HepG2 (cell line): ENCODE results near the gene THRAP3. TPM values are rescaled to one million over a fixed set of nuclear protein-coding genes. Genes with fewer than 3 reads are reported as not detected.

Source experiments
- ATAC-seq: fragments of 200-7000 bp; cut with Tn5 transposase; 3 replicates; pipeline ENCODE4 v1.9.1; 2020; ENCODE audit warnings: mild to moderate bottlenecking, moderate library complexity
- BruUV-seq: library from RNA; stranded (reverse); fragments of 400-500 nt; replicated peaks from 2 replicates; lab custom pipeline; 2021; lab: Mats Ljungman, UMichigan
- CTCF ChIA-PET: fragments of 300-600 bp; formaldehyde crosslinking; extraction: SDS; loops from one replicate; lab custom pipeline; 2021; ENCODE audit warnings: low total read pairs, inconsistent platforms, low intra/inter-chr PET ratio; lab: Yijun Ruan, JAX
- POLR2A ChIA-PET: fragments of 350-600 bp; sonication (Branson Sonifier 250); formaldehyde crosslinking; loops from one replicate; lab custom pipeline; 2020; ENCODE audit warnings: antibody characterized with exemption, inconsistent platforms; lab: Yijun Ruan, JAX
- DNase-seq: peaks from one replicate; pipeline ENCODE4 v3.0.0-alpha.2; 2015; ENCODE audit warnings: low spot score
- FAIRE-seq: peaks from 3 replicates; lab custom pipeline; 2011; peaks lifted over from hg19 to GRCh38; lab: Jason Lieb, UNC
- H2AFZ ChIP-seq: one replicate; pipeline ENCODE4 v1.6.1; 2011; ENCODE audit warnings: low read length, inconsistent platforms
- H3K27ac ChIP-seq: fragments of 300-600 bp; 3 replicates; pipeline ENCODE4 v1.8.0; 2011; ENCODE audit warnings: mixed run types, mild to moderate bottlenecking, mixed read lengths, low read length, inconsistent platforms; ENCODE audit not compliant: insufficient read depth; ENCODE audit errors: extremely low read length
- H3K27me3 ChIP-seq, 2 experiments: fragments of 200-600 bp in 1 of 2; 2 replicates in 1 of 2; 3 replicates in 1 of 2; pipeline versions ENCODE4 v1.6.0 to v1.8.0; 2011; ENCODE audit warnings: low read length in 2 of 2, mild to moderate bottlenecking in 2 of 2, moderate library complexity in 2 of 2, inconsistent platforms in 1 of 2; ENCODE audit not compliant: insufficient read depth in 2 of 2, control insufficient read depth in 1 of 2
- H3K36me3 ChIP-seq, 2 experiments: fragments of 200-600 bp in 1 of 2; replicated peaks in 1 of 2; 2 replicates in 1 of 2; 3 replicates in 1 of 2; pipeline versions ENCODE4 v1.5.1 to v1.8.0; 2011; ENCODE audit warnings: low read length in 2 of 2, inconsistent platforms in 1 of 2; ENCODE audit not compliant: insufficient read depth in 2 of 2, control insufficient read depth in 1 of 2
- H3K4me1 ChIP-seq: 2 replicates; pipeline ENCODE4 v1.5.1; 2012; ENCODE audit warnings: low read length, inconsistent platforms; ENCODE audit not compliant: insufficient read depth
- H3K4me2 ChIP-seq: 2 replicates; pipeline ENCODE4 v1.6.0; 2011; ENCODE audit warnings: low read depth, low read length, inconsistent platforms
- H3K4me3 ChIP-seq, 3 experiments: fragments of 200-600 bp in 1 of 3; sonication (generic), shearing (Covaris generic) in 1 of 3; replicated peaks in 1 of 3; 2 replicates each; pipeline ENCODE4 v1.5.1; 2011 to 2016; ENCODE audit warnings: low read length in 3 of 3, inconsistent platforms in 2 of 3, low read depth in 2 of 3, mild to moderate bottlenecking in 2 of 3, control low read depth in 1 of 3, mixed read lengths in 1 of 3; ENCODE audit not compliant: insufficient read depth in 1 of 3
- H3K79me2 ChIP-seq: one replicate; pipeline ENCODE4 v1.6.1; 2011; ENCODE audit warnings: low read length, inconsistent platforms; ENCODE audit not compliant: insufficient read depth
- H3K9ac ChIP-seq: 2 replicates; pipeline ENCODE4 v1.6.0; 2011; ENCODE audit warnings: mild to moderate bottlenecking, low read depth, low read length, inconsistent platforms; ENCODE audit not compliant: insufficient read depth
- H3K9me3 ChIP-seq: 2 replicates; pipeline ENCODE4 v1.5.1; 2012; ENCODE audit warnings: mild to moderate bottlenecking, low read length
- H4K20me1 ChIP-seq: 2 replicates; pipeline ENCODE4 v1.6.0; 2011; ENCODE audit warnings: inconsistent platforms, mild to moderate bottlenecking, low read length, moderate library complexity; ENCODE audit not compliant: insufficient read depth
- ATF7-NPFF ChIP-seq: sonication (generic); formaldehyde crosslinking; IDR thresholded peaks from 2 replicates; pipeline ENCODE4 v1.8.1; 2023; ENCODE audit warnings: mild to moderate bottlenecking, low read depth, missing genetic modification reagents, moderate library complexity
- CCAR2 ChIP-seq: fragments of 200-400 bp; formaldehyde crosslinking; optimal IDR thresholded peaks from 2 replicates; pipeline ENCODE3; 2018; ENCODE audit warnings: low read depth, mild to moderate bottlenecking, low read length, moderate library complexity
- DR1 ChIP-seq: sonication (generic); formaldehyde crosslinking; IDR thresholded peaks from 2 replicates; pipeline ENCODE4 v1.8.0; 2021; ENCODE audit warnings: mild to moderate bottlenecking, missing genetic modification reagents, inconsistent platforms
- ISL2 ChIP-seq: sonication (generic); formaldehyde crosslinking; IDR thresholded peaks from 2 replicates; pipeline ENCODE4 v1.5.0; 2020; ENCODE audit warnings: missing genetic modification reagents
- MTF2 ChIP-seq: sonication (generic); formaldehyde crosslinking; IDR thresholded peaks from 2 replicates; pipeline ENCODE4 v1.5.0; 2020; ENCODE audit warnings: missing genetic modification reagents, borderline replicate concordance
- NKX3-1 ChIP-seq: sonication (generic); formaldehyde crosslinking; IDR thresholded peaks from 2 replicates; pipeline ENCODE4 v1.5.0; 2020; ENCODE audit warnings: missing genetic modification reagents
- SALL1 ChIP-seq: sonication (generic); formaldehyde crosslinking; IDR thresholded peaks from 2 replicates; pipeline ENCODE4 v1.8.0; 2022; ENCODE audit warnings: mild to moderate bottlenecking, missing genetic modification reagents
- SMYD3 ChIP-seq: sonication (generic); formaldehyde crosslinking; IDR thresholded peaks from 2 replicates; pipeline ENCODE4 v1.8.1; 2023; ENCODE audit warnings: mild to moderate bottlenecking, missing genetic modification reagents
- ZC3H13 ChIP-seq: sonication (generic); formaldehyde crosslinking; IDR thresholded peaks from 2 replicates; pipeline ENCODE4 v1.8.1; 2023; ENCODE audit warnings: mild to moderate bottlenecking, missing genetic modification reagents, moderate library complexity
- ZSCAN22 ChIP-seq: sonication (generic); formaldehyde crosslinking; IDR thresholded peaks from 2 replicates; pipeline ENCODE4 v1.4.0; 2020; ENCODE audit warnings: mild to moderate bottlenecking, missing genetic modification reagents
- WGBS: methylation state at CpG from one replicate; pipeline ENCODE4 v1.1.6; 2017; ENCODE audit warnings: low lambda C conversion rate; 5-methylcytosine and 5-hydroxymethylcytosine counted together
- in situ Hi-C: cut with HindIII; loops from 2 replicates; pipeline ENCODE4 v1.10.0; 2017; ENCODE audit warnings: low pct_unique_long_range_greater_than_20kb; ENCODE audit not compliant: extremely low pct_ligation_motif_present
- intact Hi-C: fragments of 100-400 bp; cut with micrococcal nuclease; formaldehyde crosslinking; loops from one replicate; pipeline ENCODE4 v1.10.0; 2022; ENCODE audit not compliant: unreplicated experiment
- polyA plus RNA-seq, 8 experiments: library from polyadenylated mRNA; depleted of rRNA in 3 of 8; stranded (reverse) in 7 of 8; unstranded in 1 of 8; fragments of >200 nt; fragmentation: Illumina TruSeq in 4 of 8; extraction: Trizol in 4 of 8; gene quantifications; 2 replicates each; pipeline versions ENCODE4 v1.2.1 to v1.2.3, GENCODE V29; 2011 to 2016; ENCODE audit warnings: low read depth in 4 of 8, missing spikeins in 1 of 8, mixed read lengths in 1 of 8; ENCODE audit not compliant: insufficient read depth in 1 of 8
- total RNA-seq, 5 experiments: library from RNA; depleted of rRNA; stranded (reverse); fragments of >200 nt; fragmentation: Illumina TruSeq; extraction: Trizol; gene quantifications; 2 replicates each; pipeline ENCODE4 v1.2.3, GENCODE V29; 2016; ENCODE audit warnings: low read depth in 1 of 5
- TF ChIP-seq, protein P1 (sequence below): IDR thresholded peaks from 2 replicates; pipeline ENCODE4 v1.6.1; 2018; ENCODE audit warnings: missing genetic modification reagents
- TF ChIP-seq, protein P2 (sequence below): sonication (generic); formaldehyde crosslinking; IDR thresholded peaks from 2 replicates; pipeline ENCODE4 v1.8.0; 2022; ENCODE audit warnings: missing genetic modification reagents, mild to moderate bottlenecking, inconsistent platforms, borderline replicate concordance
- TF ChIP-seq, protein P3 (sequence below): sonication (generic); formaldehyde crosslinking; IDR thresholded peaks from 2 replicates; pipeline ENCODE4 v1.5.1; 2020; ENCODE audit warnings: mild to moderate bottlenecking, missing genetic modification reagents, moderate library complexity
- TF ChIP-seq, protein P4 (sequence below): sonication (generic); formaldehyde crosslinking; IDR thresholded peaks from 2 replicates; pipeline ENCODE4 v1.4.0; 2020; ENCODE audit warnings: mild to moderate bottlenecking, missing genetic modification reagents

THRAP3 gene
- total and polyA plus RNA-seq, 2 of the 13 experiments (the other 11 are each of a cell fraction or from before 2014, with no cell fraction given), result 45.0 to 92.6 TPM

DNA sequence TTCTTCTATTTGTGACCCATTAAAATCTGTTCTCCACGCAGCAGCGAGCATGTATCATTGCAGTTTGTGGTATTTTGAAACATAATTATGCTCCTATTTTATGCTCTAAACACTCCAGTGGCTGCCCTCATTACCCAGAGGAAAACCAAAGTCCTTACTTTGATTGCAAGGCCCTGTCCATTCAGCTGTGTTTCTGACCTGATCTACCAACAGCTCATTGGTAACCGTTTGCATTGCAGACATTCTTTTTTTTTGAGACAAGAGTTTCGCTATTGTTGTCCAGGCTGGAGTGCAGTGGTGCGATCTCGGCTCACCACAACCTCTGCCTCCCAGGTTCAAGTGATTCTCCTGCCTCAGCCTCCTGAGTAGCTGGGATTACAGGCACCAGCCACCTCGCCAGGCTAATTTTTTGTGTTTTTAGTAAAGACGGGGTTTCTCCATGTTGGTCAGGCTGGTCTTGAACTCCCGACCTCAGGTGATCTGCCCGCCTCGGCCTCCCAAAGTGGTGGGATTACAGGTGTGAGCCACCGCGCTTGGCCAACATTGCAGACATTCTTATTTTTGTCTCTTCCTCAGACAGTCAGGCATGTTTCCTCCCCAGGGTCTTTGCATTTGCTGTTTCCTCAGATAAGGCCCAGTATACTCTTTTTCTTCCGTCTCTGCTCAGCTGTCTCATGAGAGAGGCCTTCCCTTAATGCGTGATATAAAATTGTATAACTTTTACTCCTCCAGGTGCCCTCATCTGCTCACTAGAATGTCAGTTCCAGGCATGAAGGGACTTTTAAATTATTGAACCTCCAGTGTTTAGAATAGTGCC, 32.5 kb downstream of the THRAP3 start:
- H3K4me2 ChIP-seq, result no peak overlapping the region
- H3K27me3 ChIP-seq, result no peaks in the 10 kb centered on the region
- ChIA-PET CTCF (no interaction called here), POLR2A (no interaction called here)
- intact Hi-C loops, result no loop called here
- no TSS peak for BruUV-seq
- H3K9me3 ChIP-seq, result no peaks in the 10 kb centered on the region
- peak overlapping the region; percentile 9 for H3K27ac ChIP-seq
- H3K36me3 ChIP-seq, result peaks cover 6 to 27% of the 10 kb centered on the region in 2 experiments; a peak in 4 of 5 replicates
- peaks cover 67% of the 10 kb centered on the region for H3K4me1 ChIP-seq
- 86% methylated on average over 15 of the region's 15 CpGs for WGBS
- no peak overlapping the region for H2AFZ ChIP-seq
- peaks cover 42% of the 10 kb centered on the region for H4K20me1 ChIP-seq
- peaks cover 88% of the 10 kb centered on the region for H3K79me2 ChIP-seq
- no peak overlapping the region for H3K9ac ChIP-seq
- in situ Hi-C loops, result no loop called here
- DNase-seq (no peak), ATAC-seq (peak; percentile 36; the same call in 1 of the 3 replicates), FAIRE-seq (no peak)
- no peak overlapping the region for H3K4me3 ChIP-seq
- TF ChIP-seq, protein P1, sequence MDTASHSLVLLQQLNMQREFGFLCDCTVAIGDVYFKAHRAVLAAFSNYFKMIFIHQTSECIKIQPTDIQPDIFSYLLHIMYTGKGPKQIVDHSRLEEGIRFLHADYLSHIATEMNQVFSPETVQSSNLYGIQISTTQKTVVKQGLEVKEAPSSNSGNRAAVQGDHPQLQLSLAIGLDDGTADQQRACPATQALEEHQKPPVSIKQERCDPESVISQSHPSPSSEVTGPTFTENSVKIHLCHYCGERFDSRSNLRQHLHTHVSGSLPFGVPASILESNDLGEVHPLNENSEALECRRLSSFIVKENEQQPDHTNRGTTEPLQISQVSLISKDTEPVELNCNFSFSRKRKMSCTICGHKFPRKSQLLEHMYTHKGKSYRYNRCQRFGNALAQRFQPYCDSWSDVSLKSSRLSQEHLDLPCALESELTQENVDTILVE (CRISPR knock-in tag), result no peak
- TF ChIP-seq, protein P2, sequence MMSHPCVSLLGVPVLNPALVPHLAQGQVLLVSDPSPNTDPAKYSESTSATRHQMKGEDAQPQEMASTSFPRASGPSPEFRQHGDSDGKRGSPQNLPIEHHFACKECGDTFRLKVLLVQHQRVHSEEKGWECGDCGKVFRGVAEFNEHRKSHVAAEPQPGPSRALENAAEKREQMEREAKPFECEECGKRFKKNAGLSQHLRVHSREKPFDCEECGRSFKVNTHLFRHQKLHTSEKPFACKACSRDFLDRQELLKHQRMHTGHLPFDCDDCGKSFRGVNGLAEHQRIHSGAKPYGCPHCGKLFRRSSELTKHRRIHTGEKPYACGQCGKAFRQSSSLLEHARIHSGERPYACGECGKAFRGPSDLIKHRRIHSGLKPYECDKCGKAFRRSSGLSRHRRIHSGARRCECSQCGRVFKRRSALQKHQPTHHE (CRISPR knock-in tag), result no peak
- TF ChIP-seq SALL1 (CRISPR knock-in tag), result no peak
- TF ChIP-seq NKX3-1 (CRISPR knock-in tag), result no peak
- no peak for TF ChIP-seq CCAR2
- TF ChIP-seq ZSCAN22, result no peak
- TF ChIP-seq, protein P3, sequence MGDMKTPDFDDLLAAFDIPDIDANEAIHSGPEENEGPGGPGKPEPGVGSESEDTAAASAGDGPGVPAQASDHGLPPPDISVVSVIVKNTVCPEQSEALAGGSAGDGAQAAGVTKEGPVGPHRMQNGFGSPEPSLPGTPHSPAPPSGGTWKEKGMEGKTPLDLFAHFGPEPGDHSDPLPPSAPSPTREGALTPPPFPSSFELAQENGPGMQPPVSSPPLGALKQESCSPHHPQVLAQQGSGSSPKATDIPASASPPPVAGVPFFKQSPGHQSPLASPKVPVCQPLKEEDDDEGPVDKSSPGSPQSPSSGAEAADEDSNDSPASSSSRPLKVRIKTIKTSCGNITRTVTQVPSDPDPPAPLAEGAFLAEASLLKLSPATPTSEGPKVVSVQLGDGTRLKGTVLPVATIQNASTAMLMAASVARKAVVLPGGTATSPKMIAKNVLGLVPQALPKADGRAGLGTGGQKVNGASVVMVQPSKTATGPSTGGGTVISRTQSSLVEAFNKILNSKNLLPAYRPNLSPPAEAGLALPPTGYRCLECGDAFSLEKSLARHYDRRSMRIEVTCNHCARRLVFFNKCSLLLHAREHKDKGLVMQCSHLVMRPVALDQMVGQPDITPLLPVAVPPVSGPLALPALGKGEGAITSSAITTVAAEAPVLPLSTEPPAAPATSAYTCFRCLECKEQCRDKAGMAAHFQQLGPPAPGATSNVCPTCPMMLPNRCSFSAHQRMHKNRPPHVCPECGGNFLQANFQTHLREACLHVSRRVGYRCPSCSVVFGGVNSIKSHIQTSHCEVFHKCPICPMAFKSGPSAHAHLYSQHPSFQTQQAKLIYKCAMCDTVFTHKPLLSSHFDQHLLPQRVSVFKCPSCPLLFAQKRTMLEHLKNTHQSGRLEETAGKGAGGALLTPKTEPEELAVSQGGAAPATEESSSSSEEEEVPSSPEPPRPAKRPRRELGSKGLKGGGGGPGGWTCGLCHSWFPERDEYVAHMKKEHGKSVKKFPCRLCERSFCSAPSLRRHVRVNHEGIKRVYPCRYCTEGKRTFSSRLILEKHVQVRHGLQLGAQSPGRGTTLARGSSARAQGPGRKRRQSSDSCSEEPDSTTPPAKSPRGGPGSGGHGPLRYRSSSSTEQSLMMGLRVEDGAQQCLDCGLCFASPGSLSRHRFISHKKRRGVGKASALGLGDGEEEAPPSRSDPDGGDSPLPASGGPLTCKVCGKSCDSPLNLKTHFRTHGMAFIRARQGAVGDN (CRISPR knock-in tag), result no peak
- TF ChIP-seq ISL2 (CRISPR knock-in tag), result no peak
- no peak for TF ChIP-seq ZC3H13
- TF ChIP-seq DR1 (CRISPR knock-in tag), result no peak
- TF ChIP-seq, protein P4, sequence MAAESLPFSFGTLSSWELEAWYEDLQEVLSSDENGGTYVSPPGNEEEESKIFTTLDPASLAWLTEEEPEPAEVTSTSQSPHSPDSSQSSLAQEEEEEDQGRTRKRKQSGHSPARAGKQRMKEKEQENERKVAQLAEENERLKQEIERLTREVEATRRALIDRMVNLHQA (CRISPR knock-in tag), result no peak
- TF ChIP-seq ATF7-NPFF, result no peak
- no peak for TF ChIP-seq SMYD3 (CRISPR knock-in tag)
- TF ChIP-seq MTF2 (CRISPR knock-in tag), result no peak
